ENCODE results near the gene MFSD6. TPM values are rescaled to one million over a fixed set of nuclear protein-coding genes. Genes with fewer than 3 reads are reported as not detected.
A peak's percentile ranks its signal among the peaks of the same experiment; 100 is the strongest.

MFSD6 gene
- total RNA-seq, 1 donor from 2014 or later, result 54.3 TPM

DNA sequence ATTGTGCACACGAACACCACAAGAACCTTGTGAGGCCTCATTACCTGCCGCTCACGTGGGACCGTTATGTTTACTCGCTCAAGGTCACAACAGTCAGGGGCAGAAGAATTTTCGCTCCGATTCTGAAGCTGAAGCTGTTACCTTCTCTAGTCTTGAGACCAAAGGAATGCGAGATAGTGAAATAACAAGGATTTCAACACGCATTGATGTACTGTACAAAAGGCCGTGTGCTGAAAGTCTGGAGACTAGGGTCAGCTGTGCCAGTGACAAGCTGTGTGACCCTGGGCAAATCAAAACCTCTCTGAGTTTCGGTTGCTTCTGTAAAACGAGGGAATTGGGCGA, 125.8 kb downstream of the MFSD6 start:
- DNase-seq (ENCODE audit: low read depth), result no peak
- TF ChIP-seq, protein P1, sequence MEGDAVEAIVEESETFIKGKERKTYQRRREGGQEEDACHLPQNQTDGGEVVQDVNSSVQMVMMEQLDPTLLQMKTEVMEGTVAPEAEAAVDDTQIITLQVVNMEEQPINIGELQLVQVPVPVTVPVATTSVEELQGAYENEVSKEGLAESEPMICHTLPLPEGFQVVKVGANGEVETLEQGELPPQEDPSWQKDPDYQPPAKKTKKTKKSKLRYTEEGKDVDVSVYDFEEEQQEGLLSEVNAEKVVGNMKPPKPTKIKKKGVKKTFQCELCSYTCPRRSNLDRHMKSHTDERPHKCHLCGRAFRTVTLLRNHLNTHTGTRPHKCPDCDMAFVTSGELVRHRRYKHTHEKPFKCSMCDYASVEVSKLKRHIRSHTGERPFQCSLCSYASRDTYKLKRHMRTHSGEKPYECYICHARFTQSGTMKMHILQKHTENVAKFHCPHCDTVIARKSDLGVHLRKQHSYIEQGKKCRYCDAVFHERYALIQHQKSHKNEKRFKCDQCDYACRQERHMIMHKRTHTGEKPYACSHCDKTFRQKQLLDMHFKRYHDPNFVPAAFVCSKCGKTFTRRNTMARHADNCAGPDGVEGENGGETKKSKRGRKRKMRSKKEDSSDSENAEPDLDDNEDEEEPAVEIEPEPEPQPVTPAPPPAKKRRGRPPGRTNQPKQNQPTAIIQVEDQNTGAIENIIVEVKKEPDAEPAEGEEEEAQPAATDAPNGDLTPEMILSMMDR (conservative IDR thresholded peaks at IDR 0.05; ENCODE audit: low read depth, low read length), result no peak
- peak overlapping the region; percentile 64 for H3K4me3 ChIP-seq (ENCODE audit: low read depth, low read length)

GRCh38 chr2:190534310-190535120, 126.4 kb downstream of the MFSD6 start, which contains the start of gene NEMP2:
NEMP2 (minus strand) TSS chr2:190534722; CDS start chr2:190534655, 67 bp downstream.
- peak within 1 kb of the TSS; percentile 64 for H3K4me3 ChIP-seq (ENCODE audit: low read depth, low read length)
- TF ChIP-seq, protein P1 (conservative IDR thresholded peaks at IDR 0.05; ENCODE audit: low read depth, low read length), result no peak
- no peak for DNase-seq (ENCODE audit: low read depth)

DNA sequence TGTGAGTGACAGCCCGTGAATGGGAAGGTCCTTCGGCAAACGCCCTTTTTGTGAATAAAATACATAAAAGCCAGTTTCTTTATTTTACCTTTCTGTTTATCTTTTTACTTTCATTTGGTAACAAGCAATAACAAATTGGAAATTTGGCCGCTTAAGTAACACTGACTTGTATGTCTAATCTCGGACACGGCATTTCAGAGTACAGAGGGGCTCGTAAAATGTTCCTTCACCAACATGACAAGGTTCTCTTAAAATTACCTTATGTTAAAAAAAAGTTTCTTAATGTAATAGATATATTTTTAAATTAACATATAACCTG, 126.9 kb downstream of the MFSD6 start:
- DNase-seq (ENCODE audit: low read depth), result no peak
- TF ChIP-seq, protein P1 (conservative IDR thresholded peaks at IDR 0.05; ENCODE audit: low read depth, low read length), result no peak
- H3K4me3 ChIP-seq (ENCODE audit: low read depth, low read length), result peak overlapping the region; percentile 64

DNA sequence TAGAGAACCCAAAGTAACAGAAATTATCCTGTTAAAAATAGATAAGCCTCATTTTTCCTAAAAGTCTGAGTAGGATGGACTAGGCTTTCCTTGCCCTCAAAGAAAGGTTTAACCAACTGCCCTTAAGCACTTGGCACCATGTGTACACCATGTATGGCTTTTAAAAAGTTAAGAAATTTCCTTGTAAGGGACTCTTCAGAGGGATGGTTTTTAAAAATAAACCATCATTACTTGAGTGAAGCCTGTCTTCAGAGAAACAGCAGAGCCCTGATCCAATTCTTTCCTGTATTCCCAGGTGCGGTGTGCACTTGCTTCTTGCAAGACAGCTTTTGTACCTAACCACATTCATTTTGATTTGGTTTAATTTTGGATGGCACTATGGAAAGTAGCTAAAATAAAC, 127.4 kb downstream of the MFSD6 start:
- peak overlapping the region; percentile 64 for H3K4me3 ChIP-seq (ENCODE audit: low read depth, low read length)
- no peak for DNase-seq (ENCODE audit: low read depth)
- TF ChIP-seq, protein P1 (conservative IDR thresholded peaks at IDR 0.05; ENCODE audit: low read depth, low read length), result no peak

DNA sequence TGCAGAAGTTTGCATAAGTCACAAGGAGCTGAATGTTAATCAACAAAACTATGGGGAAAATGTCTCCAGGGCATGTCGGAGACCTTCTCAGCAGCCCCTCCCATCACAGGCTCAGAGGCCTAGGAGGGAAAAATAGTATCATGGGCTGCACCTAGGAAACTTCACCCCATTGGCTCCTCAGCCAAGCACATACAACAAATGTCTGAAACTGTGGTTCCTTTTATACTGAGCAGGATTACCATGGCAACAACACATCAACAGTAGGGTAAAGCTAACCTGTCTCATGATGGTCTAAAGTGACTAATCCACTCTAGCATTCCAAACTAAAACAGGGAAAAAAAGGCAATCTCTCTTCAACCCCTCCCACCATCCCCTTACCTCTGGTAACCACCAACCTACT, 129.6 kb downstream of the MFSD6 start:
- TF ChIP-seq, protein P1 (conservative IDR thresholded peaks at IDR 0.05; ENCODE audit: low read depth, low read length), result no peak
- no peak for DNase-seq (ENCODE audit: low read depth)
- no peak overlapping the region for H3K4me3 ChIP-seq (ENCODE audit: low read depth, low read length)

DNA sequence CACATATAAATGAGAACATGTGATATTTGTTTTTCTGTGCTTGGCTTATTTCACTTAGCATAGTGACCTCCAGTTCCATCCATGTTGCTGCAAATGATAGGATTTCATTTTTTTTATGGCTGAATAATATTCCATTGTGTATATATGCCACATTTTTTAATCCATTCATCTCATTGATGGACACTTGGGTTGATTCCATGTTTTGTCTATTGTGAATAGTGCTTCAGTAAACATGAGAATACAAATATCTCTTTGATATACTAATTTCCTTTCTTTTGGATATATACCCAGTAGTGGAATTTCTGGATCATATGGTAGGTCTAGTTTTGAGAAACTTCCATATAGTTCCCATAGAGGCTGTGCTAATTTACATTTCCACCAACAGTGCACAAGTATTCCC, 130.0 kb downstream of the MFSD6 start:
- TF ChIP-seq, protein P1 (conservative IDR thresholded peaks at IDR 0.05; ENCODE audit: low read depth, low read length), result no peak
- DNase-seq (ENCODE audit: low read depth), result no peak
- H3K4me3 ChIP-seq (ENCODE audit: low read depth, low read length), result no peak overlapping the region

GRCh38 chr2:190540048-190540447, 131.9 kb downstream of the MFSD6 start:
- DNase-seq (ENCODE audit: low read depth), result no peak
- H3K4me3 ChIP-seq (ENCODE audit: low read depth, low read length), result no peak overlapping the region
- TF ChIP-seq, protein P1 (conservative IDR thresholded peaks at IDR 0.05; ENCODE audit: low read depth, low read length), result no peak
